OCI-LY3 (cell line): Measurements from ENCODE around the gene NCOA3.

Experiments used
- EZH2phosphoT487 ChIP-seq: fragments of 200-600 bp; shearing (Covaris generic); IDR thresholded peaks from 2 replicates; pipeline ENCODE4 v1.6.1; 2018; ENCODE audit warnings: antibody characterized with exemption, mixed run types, low read depth
- TF ChIP-seq, protein P1 (sequence below): fragments of 200-600, 300-600 bp; sonication (generic); IDR thresholded peaks from 2 replicates; pipeline ENCODE4 v1.5.1; 2014; ENCODE audit warnings: antibody characterized with exemption, low read length, low read depth

DNA sequence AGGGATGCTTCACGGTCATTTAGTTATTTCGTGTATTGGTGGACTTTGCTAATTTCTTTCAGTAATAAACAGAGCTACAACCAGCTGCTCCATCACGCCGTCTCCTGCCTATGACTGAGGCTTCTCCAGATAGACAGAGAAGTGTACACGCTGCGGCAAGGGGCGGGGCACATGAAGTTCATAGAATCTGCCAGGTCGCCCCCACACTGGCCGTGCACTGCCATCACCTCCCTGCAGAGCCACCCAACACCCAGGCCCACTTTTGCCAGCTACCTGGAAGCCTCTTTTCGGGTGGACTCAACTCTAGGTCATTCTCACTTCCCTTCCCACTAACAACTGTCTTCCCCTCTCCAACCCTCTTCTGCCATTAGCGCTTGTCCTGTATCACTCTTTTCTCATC, 195.2 kb downstream of the NCOA3 start:
- TF ChIP-seq, protein P1, sequence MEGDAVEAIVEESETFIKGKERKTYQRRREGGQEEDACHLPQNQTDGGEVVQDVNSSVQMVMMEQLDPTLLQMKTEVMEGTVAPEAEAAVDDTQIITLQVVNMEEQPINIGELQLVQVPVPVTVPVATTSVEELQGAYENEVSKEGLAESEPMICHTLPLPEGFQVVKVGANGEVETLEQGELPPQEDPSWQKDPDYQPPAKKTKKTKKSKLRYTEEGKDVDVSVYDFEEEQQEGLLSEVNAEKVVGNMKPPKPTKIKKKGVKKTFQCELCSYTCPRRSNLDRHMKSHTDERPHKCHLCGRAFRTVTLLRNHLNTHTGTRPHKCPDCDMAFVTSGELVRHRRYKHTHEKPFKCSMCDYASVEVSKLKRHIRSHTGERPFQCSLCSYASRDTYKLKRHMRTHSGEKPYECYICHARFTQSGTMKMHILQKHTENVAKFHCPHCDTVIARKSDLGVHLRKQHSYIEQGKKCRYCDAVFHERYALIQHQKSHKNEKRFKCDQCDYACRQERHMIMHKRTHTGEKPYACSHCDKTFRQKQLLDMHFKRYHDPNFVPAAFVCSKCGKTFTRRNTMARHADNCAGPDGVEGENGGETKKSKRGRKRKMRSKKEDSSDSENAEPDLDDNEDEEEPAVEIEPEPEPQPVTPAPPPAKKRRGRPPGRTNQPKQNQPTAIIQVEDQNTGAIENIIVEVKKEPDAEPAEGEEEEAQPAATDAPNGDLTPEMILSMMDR: no peak
- no peak for TF ChIP-seq EZH2phosphoT487
